ENCODE data around the gene LPCAT3. TPM values are rescaled to one million over a fixed set of nuclear protein-coding genes. Genes with fewer than 3 reads are reported as not detected.

The LPCAT3 gene
- total RNA-seq, 1 experiment from 2014 or later = 30.2 TPM

- no peaks in the 10 kb centered on the region for H3K9me3 Mint-ChIP-seq (ENCODE audit: low read depth, unreplicated experiment)
- no peak for TF ChIP-seq CTCF (IDR thresholded peaks at IDR 0.05; ENCODE audit: unreplicated experiment)
- CTCF ChIA-PET = no interaction called here
- no peaks in the 10 kb centered on the region for H3K4me1 Mint-ChIP-seq (ENCODE audit: low read depth, unreplicated experiment)
- no peak overlapping the region for H3K4me3 Mint-ChIP-seq (ENCODE audit: low read depth, unreplicated experiment)
- no peaks in the 10 kb centered on the region for H3K27me3 Mint-ChIP-seq (ENCODE audit: unreplicated experiment)
- H3K36me3 Mint-ChIP-seq (ENCODE audit: insufficient read depth, unreplicated experiment) = peaks cover 56% of the 10 kb centered on the region
- DNase-seq = no peak
- intact Hi-C loops (cut with micrococcal nuclease; ENCODE audit: unreplicated experiment) = no loop called here
- H3K27ac Mint-ChIP-seq (ENCODE audit: unreplicated experiment) = no peak overlapping the region
- no TSS peak for BruUV-seq (replicated peaks)
Observed at GRCh38 chr12:6978611-6979011, 39.7 kb downstream of the LPCAT3 start.

GRCh38 chr12:6978188-6978587, 40.1 kb downstream of the LPCAT3 start:
- CTCF ChIA-PET = no interaction called here
- no TSS peak for BruUV-seq (replicated peaks)
- DNase-seq = no peak
- Mint-ChIP-seq H3K9me3 (ENCODE audit: low read depth, unreplicated experiment) (no peaks in the 10 kb centered on the region), H3K27ac (ENCODE audit: unreplicated experiment) (no peak overlapping the region), H3K4me3 (ENCODE audit: low read depth, unreplicated experiment) (no peak overlapping the region), H3K36me3 (ENCODE audit: insufficient read depth, unreplicated experiment) (peaks cover 60% of the 10 kb centered on the region), H3K27me3 (ENCODE audit: unreplicated experiment) (no peaks in the 10 kb centered on the region), H3K4me1 (ENCODE audit: low read depth, unreplicated experiment) (no peaks in the 10 kb centered on the region)
- TF ChIP-seq CTCF (IDR thresholded peaks at IDR 0.05; ENCODE audit: unreplicated experiment) = no peak
- intact Hi-C loops (cut with micrococcal nuclease; ENCODE audit: unreplicated experiment) = no loop called here

GRCh38 chr12:6977653-6978052, 40.6 kb downstream of the LPCAT3 start:
- Mint-ChIP-seq H3K27ac (ENCODE audit: unreplicated experiment) (peak overlapping the region; percentile 37), H3K27me3 (ENCODE audit: unreplicated experiment) (no peaks in the 10 kb centered on the region), H3K4me3 (ENCODE audit: low read depth, unreplicated experiment) (no peak overlapping the region), H3K36me3 (ENCODE audit: insufficient read depth, unreplicated experiment) (peaks cover 64% of the 10 kb centered on the region), H3K9me3 (ENCODE audit: low read depth, unreplicated experiment) (no peaks in the 10 kb centered on the region), H3K4me1 (ENCODE audit: low read depth, unreplicated experiment) (peaks cover 5% of the 10 kb centered on the region)
- no peak for DNase-seq
- CTCF ChIA-PET = no interaction called here
- TF ChIP-seq CTCF (IDR thresholded peaks at IDR 0.05; ENCODE audit: unreplicated experiment) = no peak
- BruUV-seq (replicated peaks) = no TSS peak
- intact Hi-C loops (cut with micrococcal nuclease; ENCODE audit: unreplicated experiment) = no loop called here

GRCh38 chr12:6975297-6976032, 42.8 kb downstream of the LPCAT3 start:
- no peaks in the 10 kb centered on the region for H3K9me3 Mint-ChIP-seq (ENCODE audit: low read depth, unreplicated experiment)
- no peak for DNase-seq
- H3K27me3 Mint-ChIP-seq (ENCODE audit: unreplicated experiment) = no peaks in the 10 kb centered on the region
- peaks cover 14% of the 10 kb centered on the region for H3K4me1 Mint-ChIP-seq (ENCODE audit: low read depth, unreplicated experiment)
- intact Hi-C loops (cut with micrococcal nuclease; ENCODE audit: unreplicated experiment) = no loop called here
- no peak for TF ChIP-seq CTCF (IDR thresholded peaks at IDR 0.05; ENCODE audit: unreplicated experiment)
- H3K27ac Mint-ChIP-seq (ENCODE audit: unreplicated experiment) = peak overlapping the region; percentile 14
- CTCF ChIA-PET = interaction anchor here (0.6 to 1.5 kb wide), 2 partner anchors 13 to 46 kb away, joined by 3 to 4 read pairs; no protein-coding TSS in a partner anchor
- no peak overlapping the region for H3K4me3 Mint-ChIP-seq (ENCODE audit: low read depth, unreplicated experiment)
- H3K36me3 Mint-ChIP-seq (ENCODE audit: insufficient read depth, unreplicated experiment) = peaks cover 66% of the 10 kb centered on the region
- BruUV-seq (replicated peaks) = no TSS peak

All from Calu3 (cell line).